Vagina (tissue), 2 donors: Measurements from ENCODE around the gene SMIM45.

ENCODE experiments used
- DNase-seq, 2 donors: peaks; one replicate each; pipeline ENCODE4 v3.0.0-alpha.2; 2017; ENCODE audit errors: extremely low spot score in 2 of 2
- H3K27ac ChIP-seq: fragments of 200-600 bp; sonication (generic); one replicate; pipeline ENCODE4 v1.5.1; 2019
- H3K27me3 ChIP-seq: fragments of 200-600 bp; sonication (generic); one replicate; pipeline ENCODE4 v1.5.1; 2019
- H3K36me3 ChIP-seq, 2 donors: fragments of 200-600 bp; sonication (generic); one replicate each; pipeline ENCODE4 v1.5.1; 2017 to 2019
- H3K4me1 ChIP-seq: fragments of 200-600 bp; sonication (generic); one replicate; pipeline ENCODE4 v1.5.1; 2019
- H3K4me3 ChIP-seq, 2 donors: fragments of 200-600 bp; sonication (generic); 1 replicate in 1 of 2; 2 replicates in 1 of 2; pipeline ENCODE4 v1.5.1; 2016 to 2019
- H3K9me3 ChIP-seq: fragments of 200-600 bp; sonication (generic); one replicate; pipeline ENCODE4 v1.5.1; 2019
- CTCF ChIP-seq, 3 experiments: fragments of 450-650 bp in 2 of 3; fragments of 200-600 bp in 1 of 3; sonication (generic) in 1 of 3; IDR thresholded peaks; one replicate each; pipeline ENCODE4 v1.5.1; 2017 to 2019; ENCODE audit warnings: antibody characterized with exemption in 3 of 3, mild to moderate bottlenecking in 2 of 3, moderate library complexity in 2 of 3
- POLR2A ChIP-seq, 2 donors: fragments of 450-650 bp; IDR thresholded peaks; one replicate each; pipeline ENCODE4 v1.6.1; 2017; ENCODE audit warnings: antibody characterized with exemption in 2 of 2, mild to moderate bottlenecking in 2 of 2, moderate library complexity in 2 of 2
- POLR2AphosphoS5 ChIP-seq, 2 donors: sonication (generic); formaldehyde crosslinking; IDR thresholded peaks; one replicate each; pipeline ENCODE4 v1.9.0; 2017; ENCODE audit warnings: antibody characterized with exemption in 2 of 2, mild to moderate bottlenecking in 2 of 2, low read depth in 1 of 2; ENCODE audit not compliant: insufficient read depth in 1 of 2
- intact Hi-C: fragments of 100-400 bp; cut with DNase I; formaldehyde crosslinking; loops from one replicate; pipeline ENCODE4 v1.15.1; 2023

The SMIM45 gene

GRCh38 chr22:41998361-41999261, 46.7 kb downstream of the SMIM45 start, which contains the start of gene WBP2NL:
Gene WBP2NL, plus strand, starts transcription at chr22:41998788. Its CDS starts 31 bp downstream, at chr22:41998819.
- intact Hi-C loops, result no loop called here
- TF ChIP-seq CTCF (IDR thresholded peaks at IDR 0.05) (no peak), POLR2A (IDR thresholded peaks at IDR 0.05) (no peak), POLR2AphosphoS5 (IDR thresholded peaks at IDR 0.05; ENCODE audit: insufficient read depth in 1 of 2, low read depth in 1 of 2) (peak; percentile 66 to 70)
- H3K4me3 ChIP-seq, result peak within 1 kb of the TSS; percentile 33 to 54
- H3K9me3 ChIP-seq, result no peaks in the 10 kb centered on the region
- H3K36me3 ChIP-seq, result no peaks in the 10 kb centered on the region
- no peak for DNase-seq
- H3K27ac ChIP-seq, result no peak within 1 kb of the TSS
- H3K27me3 ChIP-seq, result no peaks in the 10 kb centered on the region
- H3K4me1 ChIP-seq, result peaks cover 16% of the 10 kb centered on the region

GRCh38 chr22:42000466-42000865, 48.5 kb downstream of the SMIM45 start:
- no peak for DNase-seq
- Histone ChIP-seq H3K36me3 (no peaks in the 10 kb centered on the region), H3K27me3 (no peaks in the 10 kb centered on the region), H3K4me3 (no peak overlapping the region), H3K27ac (no peak overlapping the region), H3K4me1 (peaks cover 16% of the 10 kb centered on the region), H3K9me3 (no peaks in the 10 kb centered on the region)
- TF ChIP-seq CTCF (IDR thresholded peaks at IDR 0.05), result no peak
- TF ChIP-seq POLR2AphosphoS5 (IDR thresholded peaks at IDR 0.05; ENCODE audit: insufficient read depth in 1 of 2, low read depth in 1 of 2), result no peak
- no peak for TF ChIP-seq POLR2A (IDR thresholded peaks at IDR 0.05)
- intact Hi-C loops, result no loop called here

- intact Hi-C loops, result no loop called here
- TF ChIP-seq CTCF (IDR thresholded peaks at IDR 0.05) (no peak), POLR2AphosphoS5 (IDR thresholded peaks at IDR 0.05; ENCODE audit: insufficient read depth in 1 of 2, low read depth in 1 of 2) (no peak), POLR2A (IDR thresholded peaks at IDR 0.05) (no peak)
- no peaks in the 10 kb centered on the region for H3K9me3 ChIP-seq
- H3K4me1 ChIP-seq, result peaks cover 16% of the 10 kb centered on the region
- no peaks in the 10 kb centered on the region for H3K27me3 ChIP-seq
- H3K4me3 ChIP-seq, result no peak overlapping the region
- H3K27ac ChIP-seq, result no peak overlapping the region
- H3K36me3 ChIP-seq, result no peaks in the 10 kb centered on the region
- no peak for DNase-seq
Observed at GRCh38 chr22:42001121-42001520, 49.2 kb downstream of the SMIM45 start.

- H3K4me3 ChIP-seq, result no peak overlapping the region
- no peaks in the 10 kb centered on the region for H3K27me3 ChIP-seq
- no peaks in the 10 kb centered on the region for H3K9me3 ChIP-seq
- intact Hi-C loops, result no loop called here
- no peak for DNase-seq
- H3K36me3 ChIP-seq, result no peaks in the 10 kb centered on the region
- peaks cover 16% of the 10 kb centered on the region for H3K4me1 ChIP-seq
- H3K27ac ChIP-seq, result no peak overlapping the region
- TF ChIP-seq POLR2A (IDR thresholded peaks at IDR 0.05) (no peak), CTCF (IDR thresholded peaks at IDR 0.05) (no peak)
Observed at GRCh38 chr22:42001706-42002105, 49.8 kb downstream of the SMIM45 start.

- no peak for DNase-seq
- Histone ChIP-seq H3K4me3 (no peak overlapping the region), H3K27me3 (no peaks in the 10 kb centered on the region), H3K4me1 (no peaks in the 10 kb centered on the region), H3K27ac (no peak overlapping the region), H3K9me3 (no peaks in the 10 kb centered on the region), H3K36me3 (no peaks in the 10 kb centered on the region)
- intact Hi-C loops, result no loop called here
- no peak for TF ChIP-seq POLR2AphosphoS5 (IDR thresholded peaks at IDR 0.05; ENCODE audit: insufficient read depth in 1 of 2, low read depth in 1 of 2)
- TF ChIP-seq CTCF (IDR thresholded peaks at IDR 0.05), result no peak
- no peak for TF ChIP-seq POLR2A (IDR thresholded peaks at IDR 0.05)
Observed at GRCh38 chr22:42007922-42008321, 56.0 kb downstream of the SMIM45 start.
